Breast epithelium (tissue), 3 donors: Measurements from ENCODE around the gene HOXB2.

Experiments used
- POLR2A ChIP-seq: fragments of 450-650 bp; IDR thresholded peaks from one replicate; pipeline ENCODE4 v1.6.1; 2016; ENCODE audit warnings: antibody characterized with exemption, mild to moderate bottlenecking, moderate library complexity
- POLR2AphosphoS5 ChIP-seq, 3 donors: sonication (generic); formaldehyde crosslinking; IDR thresholded peaks; one replicate each; pipeline ENCODE4 v1.6.1; 2017; ENCODE audit warnings: antibody characterized with exemption in 3 of 3
- TF ChIP-seq, protein P1 (sequence below), 3 donors: fragments of 450-650 bp; IDR thresholded peaks; one replicate each; pipeline ENCODE4 v1.5.1; 2016 to 2017; ENCODE audit warnings: antibody characterized with exemption in 3 of 3, mild to moderate bottlenecking in 3 of 3, moderate library complexity in 3 of 3

GRCh38 chr17:48592577-48592976 is 47.7 kb upstream of the HOXB2 start:
- TF ChIP-seq, protein P1, sequence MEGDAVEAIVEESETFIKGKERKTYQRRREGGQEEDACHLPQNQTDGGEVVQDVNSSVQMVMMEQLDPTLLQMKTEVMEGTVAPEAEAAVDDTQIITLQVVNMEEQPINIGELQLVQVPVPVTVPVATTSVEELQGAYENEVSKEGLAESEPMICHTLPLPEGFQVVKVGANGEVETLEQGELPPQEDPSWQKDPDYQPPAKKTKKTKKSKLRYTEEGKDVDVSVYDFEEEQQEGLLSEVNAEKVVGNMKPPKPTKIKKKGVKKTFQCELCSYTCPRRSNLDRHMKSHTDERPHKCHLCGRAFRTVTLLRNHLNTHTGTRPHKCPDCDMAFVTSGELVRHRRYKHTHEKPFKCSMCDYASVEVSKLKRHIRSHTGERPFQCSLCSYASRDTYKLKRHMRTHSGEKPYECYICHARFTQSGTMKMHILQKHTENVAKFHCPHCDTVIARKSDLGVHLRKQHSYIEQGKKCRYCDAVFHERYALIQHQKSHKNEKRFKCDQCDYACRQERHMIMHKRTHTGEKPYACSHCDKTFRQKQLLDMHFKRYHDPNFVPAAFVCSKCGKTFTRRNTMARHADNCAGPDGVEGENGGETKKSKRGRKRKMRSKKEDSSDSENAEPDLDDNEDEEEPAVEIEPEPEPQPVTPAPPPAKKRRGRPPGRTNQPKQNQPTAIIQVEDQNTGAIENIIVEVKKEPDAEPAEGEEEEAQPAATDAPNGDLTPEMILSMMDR (IDR thresholded peaks at IDR 0.05): no peak
- TF ChIP-seq POLR2A: no peak
- no peak for TF ChIP-seq POLR2AphosphoS5 (IDR thresholded peaks at IDR 0.05)
